Epithelial cell of proximal tubule (primary cell): ENCODE measurements around the gene CRTAP. TPM values are rescaled to one million over a fixed set of nuclear protein-coding genes. Genes with fewer than 3 reads are reported as not detected.
"Not testable (repeated sequence)": the region's sequence is repeated elsewhere in the genome, so short reads cannot be mapped to it uniquely, and the experiment has no call there.

Experiments used
- DNase-seq: peaks from one replicate; pipeline ENCODE4 v3.0.0-alpha.2; 2011; ENCODE audit warnings: low read depth
- H3K4me3 ChIP-seq: 2 replicates; pipeline ENCODE4 v1.5.1; 2011; ENCODE audit warnings: low read depth, mild to moderate bottlenecking, low read length
- CTCF ChIP-seq: conservative IDR thresholded peaks from 2 replicates; pipeline ENCODE4 v1.5.1; 2012; ENCODE audit warnings: low read depth, mild to moderate bottlenecking, low read length
- total RNA-seq: library from RNA; depleted of rRNA; stranded (reverse); fragments of >200 nt; gene quantifications from 2 replicates; pipeline ENCODE4 v1.2.3, GENCODE V29; 2015

The CRTAP gene
- total RNA-seq, 1 donor from 2014 or later = 193 TPM

DNA sequence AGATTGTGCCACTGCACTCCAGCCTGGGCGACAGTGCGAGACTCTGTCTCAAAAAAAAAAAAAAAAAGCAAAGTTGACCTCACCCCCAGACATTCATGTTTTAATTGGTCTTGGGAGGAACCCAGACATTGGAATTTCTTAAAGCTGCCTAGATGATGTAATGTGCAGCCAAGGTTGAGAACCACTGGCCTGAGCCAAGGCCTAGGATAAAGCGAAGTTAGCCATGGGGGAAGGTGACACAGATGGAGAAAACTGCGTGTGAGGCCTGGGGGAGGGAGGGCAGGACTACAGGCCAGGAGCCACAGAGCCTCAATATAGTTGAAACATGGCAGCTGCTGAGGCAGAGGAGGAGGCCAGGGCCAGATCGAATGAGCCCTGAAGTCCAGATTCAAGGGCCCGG lies 37.8 kb upstream of the CRTAP start:
- no peak overlapping the region for H3K4me3 ChIP-seq
- peak; percentile 42 for DNase-seq
- no peak for TF ChIP-seq CTCF

GRCh38 chr3:33076952-33077351 lies 36.9 kb upstream of the CRTAP start:
- no peak for DNase-seq
- TF ChIP-seq CTCF = no peak
- no peak overlapping the region for H3K4me3 ChIP-seq

DNA sequence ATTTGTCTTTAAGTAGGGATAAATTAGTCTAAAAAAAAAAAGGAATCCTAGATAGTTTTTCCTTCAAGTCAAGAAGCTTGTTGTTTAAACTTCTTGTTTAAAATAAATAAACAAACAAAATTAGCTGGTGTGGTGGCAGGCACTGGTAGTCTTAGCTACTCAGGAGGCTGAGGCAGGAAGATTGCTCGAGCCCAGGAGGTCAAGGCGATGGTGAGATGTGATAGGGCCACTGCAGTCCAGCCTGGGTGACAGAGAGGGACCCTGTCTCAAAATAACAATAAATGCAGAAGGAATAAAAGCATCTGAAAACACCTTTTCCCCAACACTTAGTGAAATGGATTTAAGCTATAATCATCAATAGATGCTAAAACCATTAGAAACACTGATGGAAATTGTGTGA lies 35.8 kb upstream of the CRTAP start:
- DNase-seq = no peak
- TF ChIP-seq CTCF = no peak
- H3K4me3 ChIP-seq = no peak overlapping the region

DNA sequence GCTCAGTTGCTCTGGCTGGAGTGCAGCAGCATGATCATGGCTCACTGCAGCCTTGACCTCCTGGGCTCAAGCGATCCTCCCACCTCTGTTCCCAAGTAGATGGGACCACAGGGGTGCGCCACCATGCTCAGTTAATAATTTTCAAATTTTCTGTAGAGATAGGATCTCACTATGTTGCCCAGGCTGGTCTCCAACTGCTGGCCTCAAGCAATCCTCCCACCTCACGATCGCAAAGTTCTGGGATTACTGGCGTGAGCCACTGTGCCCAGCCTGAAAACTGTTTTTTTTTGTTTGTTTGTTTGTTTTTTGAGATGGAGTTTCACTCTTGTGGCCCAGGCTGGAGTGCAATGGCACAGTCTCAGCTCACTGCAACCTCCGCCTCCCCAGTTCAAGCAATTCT lies 34.0 kb upstream of the CRTAP start:
- not testable (repeated sequence) for DNase-seq, H3K4me3 ChIP-seq

- no peak for TF ChIP-seq CTCF
- no peak for DNase-seq
- H3K4me3 ChIP-seq = no peak overlapping the region
These were observed 32.0 kb upstream of the CRTAP start for GRCh38 chr3:33081812-33082211.

DNA sequence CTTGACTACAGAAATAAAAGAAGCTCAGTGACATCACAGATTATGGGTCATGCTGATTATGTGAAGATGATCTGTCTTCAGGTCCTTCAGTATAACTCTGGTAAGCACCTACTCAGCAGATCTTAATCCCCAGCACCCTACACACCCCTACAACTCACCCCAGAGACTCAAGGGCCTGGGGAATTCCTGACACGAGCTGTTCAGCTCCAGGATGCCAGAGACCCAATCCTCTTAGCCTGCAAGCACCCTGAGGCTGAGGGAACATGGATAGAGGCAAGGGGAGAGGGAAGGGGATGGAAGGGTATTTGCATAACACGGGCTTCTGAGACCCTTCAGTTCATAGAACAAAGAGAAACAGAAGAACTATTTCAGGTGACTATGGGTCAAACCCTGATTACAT lies 29.9 kb upstream of the CRTAP start:
- no peak for TF ChIP-seq CTCF
- no peak for DNase-seq
- H3K4me3 ChIP-seq = no peak overlapping the region

DNA sequence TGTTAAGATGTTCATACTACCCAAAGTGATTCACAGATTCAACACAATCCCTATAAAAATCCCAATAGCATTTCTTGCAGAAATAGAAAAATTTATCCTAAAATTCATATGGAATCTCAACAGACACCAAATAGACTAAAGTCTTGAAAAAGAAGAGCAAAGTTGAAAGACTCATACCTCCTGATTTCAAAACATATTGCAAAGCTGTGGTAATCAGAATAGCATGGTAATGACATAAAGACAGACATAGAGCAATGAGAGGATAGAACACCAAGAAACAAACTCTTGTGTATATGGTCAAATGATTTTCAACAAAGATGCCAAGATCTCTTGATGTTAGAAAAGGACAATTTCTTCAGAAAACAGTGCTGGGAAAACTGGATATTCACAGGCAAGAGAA lies 25.1 kb upstream of the CRTAP start:
- H3K4me3 ChIP-seq = no peak overlapping the region
- DNase-seq = no peak
- no peak for TF ChIP-seq CTCF

- DNase-seq = no peak
- H3K4me3 ChIP-seq = no peak overlapping the region
- no peak for TF ChIP-seq CTCF
These were observed 24.3 kb upstream of the CRTAP start for GRCh38 chr3:33089515-33089914.
